GM23338 (cell line): ENCODE results near the gene SETBP1. TPM values are rescaled to one million over a fixed set of nuclear protein-coding genes. Genes with fewer than 3 reads are reported as not detected.

Experiments
- ATAC-seq: fragments of 200-7000 bp; cut with Tn5 transposase; 3 replicates; pipeline ENCODE4 v1.9.1; 2020
- DNase-seq: peaks from one replicate; pipeline ENCODE4 v3.0.0-alpha.2; 2015; ENCODE audit warnings: low spot score
- H2AFZ ChIP-seq: fragments of 200-600 bp; sonication (generic); 2 replicates; pipeline ENCODE4 v1.8.0; 2016; ENCODE audit warnings: antibody characterized with exemption, mild to moderate bottlenecking, moderate library complexity
- H3F3A ChIP-seq: fragments of 200-600 bp; sonication (generic); replicated peaks from 2 replicates; pipeline ENCODE4 v1.8.0; 2017; ENCODE audit warnings: antibody characterized with exemption, mixed run types, low read depth
- H3K27ac ChIP-seq: fragments of 200-600 bp; sonication (generic); 2 replicates; pipeline ENCODE4 v1.6.1; 2016; ENCODE audit warnings: low read depth
- H3K27me3 ChIP-seq: fragments of 200-600 bp; sonication (generic); 2 replicates; pipeline ENCODE4 v1.8.0; 2016; ENCODE audit warnings: mild to moderate bottlenecking, mixed run types, moderate library complexity; ENCODE audit not compliant: insufficient read depth
- H3K36me3 ChIP-seq: fragments of 200-600 bp; sonication (generic); 2 replicates; pipeline ENCODE4 v1.8.0; 2016; ENCODE audit warnings: mild to moderate bottlenecking; ENCODE audit not compliant: insufficient read depth
- H3K4me1 ChIP-seq: fragments of 200-600 bp; sonication (generic); 2 replicates; pipeline ENCODE4 v1.8.0; 2016; ENCODE audit warnings: mild to moderate bottlenecking, moderate library complexity; ENCODE audit not compliant: insufficient read depth
- H3K4me2 ChIP-seq: fragments of 200-600 bp; sonication (generic); 2 replicates; pipeline ENCODE4 v1.7.1; 2017; ENCODE audit warnings: mixed run types
- H3K4me3 ChIP-seq: fragments of 200-600 bp; sonication (generic); 2 replicates; pipeline ENCODE4 v1.6.1; 2016; ENCODE audit warnings: mixed run types
- H3K79me2 ChIP-seq: fragments of 200-600 bp; sonication (generic); replicated peaks from 2 replicates; pipeline ENCODE4 v1.8.0; 2017; ENCODE audit warnings: mild to moderate bottlenecking; ENCODE audit not compliant: insufficient read depth
- H3K9me2 ChIP-seq: fragments of 200-600 bp; sonication (generic); 2 replicates; pipeline ENCODE4 v1.8.0; 2017; ENCODE audit not compliant: insufficient read depth
- H4K20me1 ChIP-seq: fragments of 200-600 bp; sonication (generic); replicated peaks from 2 replicates; pipeline ENCODE4 v1.8.0; 2017; ENCODE audit warnings: mild to moderate bottlenecking; ENCODE audit not compliant: insufficient read depth
- H3K27ac Mint-ChIP-seq: 2 replicates; pipeline ENCODE4 v1.8.0; 2020; ENCODE audit warnings: inconsistent platforms, mild to moderate bottlenecking, moderate library complexity, mixed read lengths
- H3K27me3 Mint-ChIP-seq: 3 replicates; pipeline ENCODE4 v1.8.0; 2022; ENCODE audit warnings: low read depth, mild to moderate bottlenecking, moderate library complexity, mixed read lengths, inconsistent platforms; ENCODE audit not compliant: insufficient read depth, poor library complexity
- H3K36me3 Mint-ChIP-seq: 3 replicates; pipeline ENCODE4 v1.8.0; 2021; ENCODE audit warnings: low read depth, mild to moderate bottlenecking, inconsistent platforms, moderate library complexity, mixed read lengths
- H3K4me1 Mint-ChIP-seq: 3 replicates; pipeline ENCODE4 v1.8.0; 2020; ENCODE audit warnings: mild to moderate bottlenecking, inconsistent platforms, mixed read lengths
- H3K4me3 Mint-ChIP-seq: 3 replicates; pipeline ENCODE4 v1.8.0; 2021; ENCODE audit warnings: moderate library complexity, mild to moderate bottlenecking, inconsistent platforms, mixed read lengths
- H3K9me3 Mint-ChIP-seq: 3 replicates; pipeline ENCODE4 v1.8.0; 2020; ENCODE audit warnings: moderate library complexity, mild to moderate bottlenecking, inconsistent platforms, mixed read lengths
- CREB1 ChIP-seq: fragments of 250-450 bp; sonication (Bioruptor Pico); IDR thresholded peaks from 2 replicates; pipeline ENCODE4 v1.5.0; 2020; ENCODE audit warnings: low read depth, mild to moderate bottlenecking, moderate library complexity
- CTCF ChIP-seq, 2 experiments: fragments of 200-600 bp in 1 of 2; sonication (generic) in 1 of 2; conservative IDR thresholded peaks; 2 replicates each; pipeline versions ENCODE4 v1.5.1 to v1.6.1; 2016 to 2017; ENCODE audit warnings: antibody characterized with exemption in 2 of 2, low read depth in 2 of 2, mild to moderate bottlenecking in 2 of 2, moderate library complexity in 1 of 2
- ETS1 ChIP-seq: IDR thresholded peaks from 2 replicates; pipeline ENCODE4 v1.6.1; 2016; ENCODE audit warnings: antibody characterized with exemption
- EZH2 ChIP-seq: fragments of 200-600 bp; sonication (generic); IDR thresholded peaks from one replicate; pipeline ENCODE4 v1.8.0; 2017; ENCODE audit warnings: antibody characterized with exemption, mild to moderate bottlenecking, low read depth; ENCODE audit not compliant: unreplicated experiment
- EZH2phosphoT487 ChIP-seq: fragments of 200-600 bp; sonication (generic); IDR thresholded peaks from one replicate; pipeline ENCODE4 v1.8.1; 2018; ENCODE audit warnings: antibody characterized with exemption; ENCODE audit not compliant: unreplicated experiment
- JUNB ChIP-seq: IDR thresholded peaks from one replicate; pipeline ENCODE4 v1.6.1; 2016; ENCODE audit warnings: antibody characterized with exemption; ENCODE audit not compliant: unreplicated experiment
- NANOG ChIP-seq: IDR thresholded peaks from 2 replicates; pipeline ENCODE4 v1.6.1; 2016; ENCODE audit warnings: antibody characterized with exemption, borderline replicate concordance
- POLR2AphosphoS5 ChIP-seq: IDR thresholded peaks from 2 replicates; pipeline ENCODE4 v1.6.1; 2016; ENCODE audit warnings: antibody characterized with exemption, low read depth
- STAT1 ChIP-seq: IDR thresholded peaks from one replicate; pipeline ENCODE4 v1.6.1; 2016; ENCODE audit warnings: antibody characterized with exemption; ENCODE audit not compliant: unreplicated experiment
- ZNF331 ChIP-seq: fragments of 250-450 bp; sonication (Bioruptor Pico); IDR thresholded peaks from 2 replicates; pipeline ENCODE4 v1.5.0; 2020; ENCODE audit warnings: low read depth, mild to moderate bottlenecking, moderate library complexity
- ZNF462 ChIP-seq: fragments of 250-450 bp; sonication (Bioruptor Pico); IDR thresholded peaks from 2 replicates; pipeline ENCODE4 v1.5.0; 2020; ENCODE audit warnings: mild to moderate bottlenecking, moderate library complexity
- polyA plus RNA-seq: library from polyadenylated mRNA; unstranded; fragments of >200 nt; fragmentation: Nextera tagmentation; extraction: Ambion mirVana; gene quantifications from 2 replicates; pipeline ENCODE4 v1.2.1, GENCODE V29; 2016
- total RNA-seq: library from RNA; depleted of rRNA; stranded (reverse); fragments of >200 nt; shearing (Covaris generic); gene quantifications from 2 replicates; pipeline ENCODE4 v1.2.3, GENCODE V29; 2014
- TF ChIP-seq, protein P1 (sequence below): IDR thresholded peaks from one replicate; pipeline ENCODE4 v1.6.1; 2018; ENCODE audit warnings: antibody characterized with exemption; ENCODE audit not compliant: unreplicated experiment

SETBP1 gene
- total and polyA plus RNA-seq, 2 experiments from 2014 or later: 1.6 to 5.5 TPM

GRCh38 chr18:44651478-44651877 lies 29.2 kb upstream of the SETBP1 start:
- H3K79me2 ChIP-seq: no peaks in the 10 kb centered on the region
- TF ChIP-seq NANOG (no peak), ZNF462 (CRISPR knock-in tag) (no peak), CREB1 (no peak), CTCF (conservative IDR thresholded peaks at IDR 0.05; ENCODE audit: low read depth in 2 of 2) (no peak), EZH2phosphoT487 (no peak), ZNF331 (CRISPR knock-in tag) (no peak), EZH2 (no peak), ETS1 (no peak), STAT1 (no peak), POLR2AphosphoS5 (no peak), JUNB (no peak)
- TF ChIP-seq, protein P1, sequence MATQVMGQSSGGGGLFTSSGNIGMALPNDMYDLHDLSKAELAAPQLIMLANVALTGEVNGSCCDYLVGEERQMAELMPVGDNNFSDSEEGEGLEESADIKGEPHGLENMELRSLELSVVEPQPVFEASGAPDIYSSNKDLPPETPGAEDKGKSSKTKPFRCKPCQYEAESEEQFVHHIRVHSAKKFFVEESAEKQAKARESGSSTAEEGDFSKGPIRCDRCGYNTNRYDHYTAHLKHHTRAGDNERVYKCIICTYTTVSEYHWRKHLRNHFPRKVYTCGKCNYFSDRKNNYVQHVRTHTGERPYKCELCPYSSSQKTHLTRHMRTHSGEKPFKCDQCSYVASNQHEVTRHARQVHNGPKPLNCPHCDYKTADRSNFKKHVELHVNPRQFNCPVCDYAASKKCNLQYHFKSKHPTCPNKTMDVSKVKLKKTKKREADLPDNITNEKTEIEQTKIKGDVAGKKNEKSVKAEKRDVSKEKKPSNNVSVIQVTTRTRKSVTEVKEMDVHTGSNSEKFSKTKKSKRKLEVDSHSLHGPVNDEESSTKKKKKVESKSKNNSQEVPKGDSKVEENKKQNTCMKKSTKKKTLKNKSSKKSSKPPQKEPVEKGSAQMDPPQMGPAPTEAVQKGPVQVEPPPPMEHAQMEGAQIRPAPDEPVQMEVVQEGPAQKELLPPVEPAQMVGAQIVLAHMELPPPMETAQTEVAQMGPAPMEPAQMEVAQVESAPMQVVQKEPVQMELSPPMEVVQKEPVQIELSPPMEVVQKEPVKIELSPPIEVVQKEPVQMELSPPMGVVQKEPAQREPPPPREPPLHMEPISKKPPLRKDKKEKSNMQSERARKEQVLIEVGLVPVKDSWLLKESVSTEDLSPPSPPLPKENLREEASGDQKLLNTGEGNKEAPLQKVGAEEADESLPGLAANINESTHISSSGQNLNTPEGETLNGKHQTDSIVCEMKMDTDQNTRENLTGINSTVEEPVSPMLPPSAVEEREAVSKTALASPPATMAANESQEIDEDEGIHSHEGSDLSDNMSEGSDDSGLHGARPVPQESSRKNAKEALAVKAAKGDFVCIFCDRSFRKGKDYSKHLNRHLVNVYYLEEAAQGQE: no peak
- Mint-ChIP-seq H3K9me3 (no peaks in the 10 kb centered on the region; the same call in 2 of the 3 replicates), H3K27me3 (peaks cover 2% of the 10 kb centered on the region), H3K4me3 (no peak overlapping the region), H3K4me1 (peaks cover 8% of the 10 kb centered on the region; the same call in 2 of the 3 replicates), H3K27ac (no peak overlapping the region), H3K36me3 (no peaks in the 10 kb centered on the region)
- DNase-seq (peak; percentile 21), ATAC-seq (peak; percentile 47)
- H3K4me2 ChIP-seq: no peak overlapping the region
- no peaks in the 10 kb centered on the region for H3K36me3 ChIP-seq
- no peaks in the 10 kb centered on the region for H4K20me1 ChIP-seq
- no peaks in the 10 kb centered on the region for H3K4me1 ChIP-seq
- H3K27me3 ChIP-seq: no peaks in the 10 kb centered on the region
- no peaks in the 10 kb centered on the region for H3F3A ChIP-seq
- no peaks in the 10 kb centered on the region for H3K9me2 ChIP-seq
- no peak overlapping the region for H3K27ac ChIP-seq
- no peak overlapping the region for H2AFZ ChIP-seq
- H3K4me3 ChIP-seq: no peak overlapping the region
